Epithelial cell of prostate (primary cell): ENCODE data around the gene TUBGCP2.

Experiments used
- DNase-seq: peaks from one replicate; pipeline ENCODE4 v3.0.0-alpha.2; 2011; ENCODE audit warnings: low read depth, low spot score
- H3K27ac ChIP-seq: fragments of 450-650 bp; 2 replicates; pipeline ENCODE4 v1.5.1; 2017; ENCODE audit warnings: mild to moderate bottlenecking

The TUBGCP2 gene

DNA sequence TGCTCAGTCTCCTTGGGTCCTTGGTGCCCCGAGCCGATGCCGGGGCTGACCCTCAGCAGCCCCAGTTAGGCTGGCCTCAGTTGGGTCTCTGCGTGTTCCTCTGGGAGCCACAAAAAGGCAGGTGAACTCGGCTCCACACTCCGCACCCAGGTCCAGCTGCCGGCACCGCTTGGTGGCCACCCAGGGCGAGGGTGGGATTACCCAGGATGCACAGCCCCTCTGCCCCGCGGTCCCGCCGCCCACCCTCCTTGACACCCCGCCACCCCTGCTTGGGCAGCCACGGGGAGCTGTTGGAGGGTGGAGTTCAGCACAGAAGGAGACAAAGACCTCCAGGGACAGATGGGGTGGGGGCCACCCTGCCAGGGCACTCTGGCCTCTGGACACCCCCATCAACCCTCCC is 53.3 kb downstream of the TUBGCP2 start:
- no peak overlapping the region for H3K27ac ChIP-seq
- no peak for DNase-seq

DNA sequence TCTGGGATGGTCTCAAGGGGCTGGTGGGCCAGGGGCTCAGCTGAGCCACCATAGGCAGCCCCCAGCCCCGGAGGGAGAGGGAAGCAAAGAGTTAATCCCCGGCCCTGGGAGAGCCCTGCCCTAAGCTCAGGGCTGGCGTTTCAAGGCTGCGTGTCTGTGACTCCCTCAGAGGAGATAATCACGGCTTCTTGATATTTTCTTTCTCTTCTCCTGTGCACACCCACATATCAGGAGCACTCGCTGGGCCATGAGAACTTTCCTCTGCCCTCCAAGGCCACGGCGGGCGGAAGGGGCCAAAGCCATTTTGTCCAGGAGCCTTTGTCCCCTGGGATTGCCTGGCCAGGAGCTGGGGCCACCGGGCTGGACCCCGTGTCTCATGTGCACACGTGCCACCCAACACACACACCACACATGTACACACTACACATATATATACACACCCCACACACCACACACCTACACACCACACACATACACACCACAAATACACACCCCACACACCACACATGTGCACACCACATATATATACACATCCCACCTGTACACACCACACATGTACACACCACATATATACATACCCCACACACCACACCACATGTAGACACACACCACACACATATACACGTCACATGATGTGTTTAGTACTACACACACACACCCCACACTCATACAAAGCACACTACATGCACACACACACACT is 54.1 kb downstream of the TUBGCP2 start:
- no peak overlapping the region for H3K27ac ChIP-seq
- DNase-seq, result no peak

DNA sequence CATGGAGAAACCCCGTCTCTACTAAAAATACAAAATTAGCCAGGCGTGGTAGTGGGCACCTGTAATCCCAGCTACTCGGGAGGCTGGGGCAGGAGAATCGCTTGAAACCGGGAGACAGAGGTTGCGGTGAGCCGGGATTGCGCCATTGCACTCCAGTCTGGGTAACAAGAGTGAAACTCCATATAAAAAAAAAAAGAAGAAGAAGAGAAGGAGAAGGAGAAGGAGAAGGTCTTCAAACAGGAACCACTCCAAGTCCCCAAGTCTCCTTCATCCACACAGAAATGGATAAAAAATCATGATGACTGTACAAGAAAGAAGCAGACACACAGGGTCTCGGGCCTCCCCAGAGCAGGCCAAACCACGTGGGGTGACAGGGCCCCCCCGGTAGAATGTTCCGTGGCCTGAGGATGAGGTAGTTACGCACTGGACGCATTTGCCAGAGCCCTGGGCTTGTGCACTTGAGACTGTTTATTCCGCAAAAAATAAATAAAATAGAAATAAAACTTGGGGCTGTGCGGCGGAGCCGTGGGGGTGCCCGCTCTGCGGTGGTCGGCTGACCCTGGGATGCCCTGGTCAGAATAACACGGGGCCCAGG is 55.2 kb downstream of the TUBGCP2 start:
- DNase-seq, result no peak
- H3K27ac ChIP-seq, result no peak overlapping the region

DNA sequence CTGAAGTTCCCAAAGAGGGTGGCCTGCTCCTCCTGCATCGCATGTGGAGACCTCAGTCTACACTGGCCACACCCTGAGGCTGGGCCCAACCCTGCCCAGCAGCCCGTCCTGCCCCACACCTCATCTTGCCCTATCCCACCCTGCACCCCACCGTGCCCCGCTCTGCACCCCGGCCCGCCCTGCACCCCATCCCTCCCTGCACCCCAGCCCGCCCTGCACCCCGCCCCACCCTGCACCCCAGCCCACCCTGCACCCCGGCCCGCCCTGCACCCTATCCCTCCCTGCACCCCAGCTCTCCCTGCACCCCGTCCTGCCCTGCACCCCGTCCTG is 56.5 kb downstream of the TUBGCP2 start:
- H3K27ac ChIP-seq, result no peak overlapping the region
- DNase-seq, result no peak

DNA sequence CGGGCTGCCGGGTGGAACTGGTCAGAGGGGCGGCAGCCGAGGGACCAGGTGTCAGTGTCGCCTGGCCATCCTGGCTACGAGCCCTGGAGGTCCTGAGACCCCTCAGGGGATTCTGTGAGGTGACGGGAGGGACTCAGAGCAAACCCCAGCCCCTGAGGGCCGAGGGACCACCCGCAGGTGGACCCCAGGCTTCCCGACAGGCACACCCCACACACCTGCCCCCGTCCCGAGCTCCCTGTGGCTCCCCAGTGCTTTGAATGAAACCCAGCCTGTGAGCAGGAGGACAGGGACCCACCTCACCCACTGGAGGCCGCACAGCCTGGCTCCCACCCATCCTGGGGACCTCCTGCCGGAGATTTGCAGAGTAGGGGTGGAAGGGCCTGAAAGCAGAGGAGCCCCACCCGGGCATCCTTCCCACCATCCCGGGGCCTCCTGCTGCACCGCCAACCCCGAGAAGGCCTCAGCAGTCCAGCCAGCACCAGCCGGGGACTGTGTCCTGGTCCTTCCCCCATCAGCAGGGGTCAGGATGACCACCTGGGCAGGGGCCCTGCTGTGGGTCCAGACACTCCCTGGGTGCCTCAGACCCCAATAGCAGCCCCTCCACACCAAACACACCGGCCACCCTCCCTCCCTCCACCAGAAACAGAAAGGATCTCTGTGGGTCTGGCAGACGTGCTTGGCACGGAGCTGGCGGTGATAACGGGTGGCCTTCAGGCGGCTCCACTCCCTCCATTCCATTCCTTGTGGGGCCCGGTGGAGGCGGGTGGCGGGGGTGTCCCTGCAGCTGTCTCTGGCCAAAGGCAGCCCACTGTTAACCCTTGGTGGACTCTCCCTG is 57.1 kb downstream of the TUBGCP2 start:
- DNase-seq, result no peak
- H3K27ac ChIP-seq, result no peak overlapping the region

DNA sequence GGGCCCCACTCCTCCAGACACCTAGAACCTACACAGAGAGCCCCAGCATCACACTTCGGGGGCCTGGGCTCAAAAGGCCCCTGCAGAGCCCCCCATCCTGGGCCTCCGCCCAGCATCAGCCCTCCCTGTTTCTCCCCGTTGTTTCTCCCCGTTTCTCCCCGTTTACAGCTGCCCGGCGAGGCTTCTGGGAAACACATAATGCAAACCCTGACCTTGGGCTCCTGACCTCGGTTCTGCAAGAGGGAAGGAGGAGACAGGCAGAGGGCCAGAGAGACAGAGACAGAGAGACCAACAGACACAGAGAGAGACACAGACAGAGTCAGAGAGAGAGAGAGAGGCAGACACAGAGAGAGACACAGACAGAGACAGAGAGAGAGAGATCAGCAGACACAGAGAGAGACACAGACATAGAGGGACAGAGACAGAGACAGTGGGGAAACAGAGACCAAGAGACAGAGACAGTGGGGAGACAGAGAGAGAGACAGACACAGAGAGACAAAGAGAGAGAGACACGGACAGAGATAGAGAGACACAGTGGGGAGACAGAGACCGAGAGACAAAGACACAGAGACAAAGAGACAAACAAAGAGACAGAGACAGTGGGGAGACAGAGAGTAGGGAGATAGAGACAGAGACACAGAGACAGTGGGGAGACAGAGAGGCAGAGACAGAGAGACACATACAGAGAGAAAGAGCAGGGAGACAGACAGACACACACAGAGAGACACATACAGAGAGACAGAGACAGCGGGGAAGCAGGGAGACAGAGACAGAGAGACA is 58.5 kb downstream of the TUBGCP2 start:
- no peak overlapping the region for H3K27ac ChIP-seq
- DNase-seq, result no peak

DNA sequence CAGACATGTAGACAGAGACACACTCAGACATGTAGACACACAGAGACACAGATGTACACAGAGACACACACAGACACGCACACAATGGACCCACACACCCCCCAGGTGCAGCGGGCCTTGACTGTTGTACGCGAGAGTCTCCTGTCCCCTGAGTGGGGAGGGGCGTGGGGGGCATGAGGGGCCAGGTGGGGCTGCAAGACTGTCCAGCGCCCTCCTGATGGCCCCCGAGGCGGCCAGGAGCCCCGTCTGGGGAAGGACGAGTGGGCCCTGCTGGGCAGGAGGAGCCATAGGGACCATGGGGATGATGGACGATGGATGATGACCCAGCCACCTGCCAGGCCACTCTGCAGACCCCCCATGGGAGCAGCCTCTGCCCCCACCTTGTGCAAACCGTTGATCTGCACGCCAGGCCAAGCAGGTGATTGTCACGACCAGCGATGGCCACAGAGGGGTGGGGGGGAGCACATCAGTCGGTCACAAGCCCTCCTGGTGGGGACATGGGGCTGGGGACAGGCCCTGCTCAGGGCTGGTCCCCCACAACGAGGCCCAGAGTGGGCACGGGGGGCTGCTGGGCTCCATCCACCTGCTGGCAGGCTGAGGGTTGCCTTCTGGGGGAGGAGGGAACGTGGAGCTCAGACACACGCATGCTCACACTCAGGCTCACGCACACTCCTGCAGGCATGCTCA is 59.4 kb downstream of the TUBGCP2 start:
- no peak overlapping the region for H3K27ac ChIP-seq
- no peak for DNase-seq

DNA sequence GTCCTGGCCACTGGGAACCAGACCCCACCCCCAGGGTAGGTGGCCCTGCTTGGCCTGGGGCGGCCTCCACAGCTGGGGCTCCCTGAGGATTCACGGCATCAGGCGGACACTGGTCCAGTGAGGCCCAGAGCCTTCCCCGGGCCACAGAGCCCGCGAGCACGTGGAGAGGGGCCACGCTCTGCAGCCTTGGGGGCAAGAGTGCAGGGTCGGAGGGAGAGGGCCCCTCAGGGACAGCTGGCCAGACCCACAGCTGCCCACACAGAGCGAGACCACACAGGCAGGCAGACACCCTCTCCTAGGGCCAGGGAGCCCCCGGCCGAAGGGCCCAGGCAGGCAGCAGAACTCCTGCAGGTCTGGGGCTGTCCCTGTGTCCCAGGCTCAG is 60.3 kb downstream of the TUBGCP2 start:
- H3K27ac ChIP-seq, result no peak overlapping the region
- DNase-seq, result no peak

DNA sequence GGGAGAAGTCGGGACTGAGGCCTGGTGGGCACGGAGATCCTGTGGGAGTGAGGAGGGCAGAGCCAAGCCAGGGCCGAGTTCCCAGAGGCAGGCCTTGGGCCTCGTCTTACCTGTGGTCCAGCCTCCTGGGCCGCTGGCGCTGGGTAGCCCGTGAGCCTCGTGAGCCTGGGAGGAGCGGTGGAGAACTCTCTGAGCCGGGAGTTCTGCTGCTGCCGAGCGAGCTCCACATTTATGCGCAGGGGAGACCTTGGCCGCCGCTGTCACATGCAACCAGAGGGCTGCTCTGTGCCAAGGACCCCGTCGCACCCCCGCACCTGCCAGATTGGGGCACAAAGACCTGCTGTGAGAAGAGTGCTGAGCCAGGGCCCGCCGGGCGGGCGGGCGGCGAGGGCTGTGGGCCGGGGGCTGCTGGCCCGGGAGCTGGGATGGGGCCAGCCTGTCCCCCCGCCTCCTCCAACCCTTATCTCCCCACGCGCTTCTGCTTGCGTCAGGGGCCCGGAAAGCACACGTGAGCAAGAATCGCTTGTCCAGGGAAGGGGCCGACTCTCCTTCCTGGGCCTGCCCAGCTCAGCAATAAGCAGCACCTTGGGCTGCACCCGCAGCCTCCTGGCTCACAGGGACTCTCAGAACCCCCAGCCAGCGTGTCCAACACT is 60.9 kb downstream of the TUBGCP2 start:
- no peak for DNase-seq
- no peak overlapping the region for H3K27ac ChIP-seq

DNA sequence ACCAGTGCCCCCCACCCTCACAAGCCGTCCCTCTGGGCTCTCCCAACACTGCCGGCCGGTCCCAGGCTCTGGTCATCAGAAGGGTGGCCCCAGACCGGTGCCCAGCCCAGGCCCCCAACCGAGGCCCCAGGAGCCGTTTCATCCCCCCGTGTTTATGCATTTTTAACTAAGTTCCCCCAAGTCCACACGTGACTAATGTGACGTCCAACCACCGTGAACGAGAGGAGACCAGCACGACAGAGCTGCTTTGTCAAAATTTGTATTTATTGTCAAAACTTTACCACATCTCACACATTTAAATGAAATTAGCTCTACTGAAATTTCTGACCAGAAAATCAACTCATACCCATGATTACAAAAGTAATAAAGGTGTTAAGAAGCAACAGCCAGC is 62.4 kb downstream of the TUBGCP2 start:
- H3K27ac ChIP-seq, result no peak overlapping the region
- DNase-seq, result no peak

DNA sequence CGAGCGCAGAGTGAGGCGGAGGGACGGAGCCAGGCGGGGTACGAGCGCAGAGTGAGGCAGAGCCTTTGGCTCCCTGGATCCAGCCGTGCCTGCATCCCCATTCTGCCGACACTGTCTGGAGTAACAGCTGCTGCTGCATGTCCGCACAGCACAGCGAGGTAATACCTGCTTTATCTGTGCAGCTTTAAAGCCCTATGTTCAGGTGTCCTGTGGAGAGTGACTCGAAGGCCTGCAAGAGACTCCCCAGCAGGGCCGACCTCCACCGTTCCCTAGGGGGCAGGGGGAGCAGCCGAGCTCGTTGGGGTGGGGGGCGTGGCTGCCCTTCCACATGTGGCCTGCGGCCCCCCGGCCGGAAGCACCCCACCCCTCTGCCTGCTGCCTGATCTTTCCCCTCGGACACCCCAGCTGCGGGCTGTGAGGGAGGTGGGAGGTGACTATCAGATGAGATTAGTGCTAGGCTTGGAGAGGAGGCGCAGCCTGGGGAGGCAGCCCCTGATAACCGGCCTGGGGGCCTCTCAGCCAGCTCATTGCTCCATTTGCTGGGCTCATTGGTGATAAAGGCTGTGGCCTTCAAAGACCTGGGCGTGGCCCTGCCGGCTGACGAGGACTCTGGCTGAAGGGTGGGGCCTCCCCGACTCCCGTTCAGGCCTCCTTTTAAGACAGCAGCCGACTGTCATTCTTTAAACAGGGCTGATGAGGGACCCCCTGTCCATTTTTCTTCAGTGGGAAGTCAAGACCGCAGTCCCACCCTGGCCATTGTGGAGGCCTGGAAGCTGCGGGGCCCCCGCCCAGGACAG is 63.0 kb downstream of the TUBGCP2 start:
- H3K27ac ChIP-seq, result no peak overlapping the region
- no peak for DNase-seq

DNA sequence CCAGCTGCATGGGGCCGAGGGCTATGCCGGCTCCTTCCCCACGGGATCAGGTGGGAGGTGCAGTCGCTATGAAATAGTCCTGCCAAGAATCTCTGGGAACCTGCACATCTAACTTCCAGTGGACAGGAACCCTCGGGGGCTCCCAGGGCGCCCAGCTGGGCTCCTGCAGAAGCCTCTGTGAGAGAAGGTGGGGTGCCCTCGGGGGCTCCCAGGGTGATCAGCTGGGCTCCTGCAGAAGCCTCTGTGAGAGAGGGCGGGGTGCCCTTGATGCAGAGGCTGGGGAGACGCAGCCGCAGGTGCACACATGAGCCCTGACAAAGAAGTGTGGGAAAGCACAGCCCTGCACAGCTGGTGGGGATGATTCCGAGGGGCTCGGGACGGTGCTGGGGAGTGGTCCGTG is 65.1 kb downstream of the TUBGCP2 start:
- no peak for DNase-seq
- H3K27ac ChIP-seq, result no peak overlapping the region

DNA sequence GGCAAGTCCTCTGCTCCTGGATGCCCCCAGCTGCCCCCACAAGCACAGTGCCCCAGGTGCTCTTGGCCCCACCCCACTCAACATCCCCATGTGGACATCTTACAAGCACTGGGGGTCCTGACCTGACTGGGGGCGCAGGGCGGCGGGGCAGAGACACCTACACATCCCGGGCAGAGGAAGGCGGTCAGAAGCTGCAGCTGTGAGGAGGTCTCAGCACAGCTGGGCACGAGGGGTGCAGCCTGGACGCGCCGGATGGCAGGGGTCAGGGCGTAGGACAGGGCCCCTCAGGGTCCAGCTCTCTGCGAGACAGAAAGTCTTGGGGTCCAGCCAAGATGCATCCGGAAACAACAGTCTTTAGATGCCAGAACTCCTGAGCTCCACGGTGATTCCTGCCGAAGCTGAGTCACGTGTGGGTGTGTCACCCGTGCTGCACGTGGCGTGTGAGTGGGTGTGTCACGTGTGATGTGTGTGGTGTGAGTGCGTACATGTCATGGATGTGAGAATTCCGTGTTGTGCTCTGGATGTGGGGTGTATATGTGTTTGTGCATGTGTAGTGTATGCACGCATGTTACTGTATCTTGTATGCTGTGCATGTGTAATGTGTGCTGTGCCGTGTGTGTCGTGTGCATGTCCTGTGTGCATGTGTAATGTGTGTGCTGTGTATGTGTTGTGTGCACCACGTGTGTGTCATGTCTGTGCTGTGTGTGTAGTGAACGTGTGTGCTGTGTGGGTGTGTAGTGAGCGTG is 65.9 kb downstream of the TUBGCP2 start:
- no peak overlapping the region for H3K27ac ChIP-seq
- DNase-seq, result no peak

DNA sequence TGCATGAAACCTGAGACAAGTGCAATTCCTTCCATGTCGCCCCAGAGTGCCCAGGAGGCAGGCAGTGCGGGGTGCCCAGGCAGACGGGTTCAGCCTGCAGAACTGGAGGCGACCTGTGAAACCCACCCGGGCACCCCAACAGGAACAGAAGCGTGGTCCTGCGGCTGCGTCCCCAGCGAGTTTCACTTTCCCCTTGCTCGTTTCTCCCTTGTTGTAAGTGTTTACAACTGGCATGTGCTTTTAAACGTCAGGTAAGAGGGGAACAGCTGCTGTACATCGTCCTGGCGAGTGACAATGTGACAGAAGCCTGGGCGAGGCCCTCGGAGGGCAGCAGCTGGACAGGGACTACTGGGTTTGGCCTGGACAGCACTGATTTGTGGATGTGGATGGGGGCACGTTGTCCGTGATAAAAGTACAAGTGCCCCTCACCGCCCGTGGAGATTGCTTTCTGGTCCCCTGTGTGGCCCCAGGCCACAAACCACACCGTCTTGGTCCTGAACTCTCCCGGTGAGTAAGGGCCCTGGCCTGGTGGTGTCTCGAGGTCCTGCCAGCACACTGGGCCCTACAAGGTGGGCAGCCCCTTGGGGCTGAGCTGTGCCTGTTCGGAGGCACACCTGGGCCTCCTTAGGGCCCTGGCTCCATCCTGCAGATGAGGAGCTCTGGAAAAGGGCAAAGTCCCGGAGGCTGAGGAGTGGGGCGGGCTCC is 67.0 kb downstream of the TUBGCP2 start:
- no peak for DNase-seq
- H3K27ac ChIP-seq, result no peak overlapping the region

DNA sequence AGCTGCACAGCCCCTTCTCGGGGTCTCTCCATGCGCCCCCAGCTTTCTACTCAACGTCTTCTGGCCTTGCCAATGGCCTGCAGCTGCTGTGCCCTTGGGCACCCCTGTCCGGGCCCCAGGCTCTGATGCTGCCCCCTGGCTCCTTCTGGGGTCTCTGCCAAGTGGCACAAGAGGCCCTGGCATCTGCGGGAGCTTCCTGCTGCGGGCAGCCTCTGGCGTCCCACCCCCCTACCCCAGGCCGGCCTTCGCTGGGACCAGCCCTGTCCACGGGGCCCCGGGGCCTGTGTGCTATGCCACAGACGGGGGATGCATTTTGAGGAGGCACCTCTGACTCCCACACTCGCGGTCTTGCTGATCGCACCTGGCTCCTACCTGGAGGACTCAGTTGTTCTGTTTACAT is 68.7 kb downstream of the TUBGCP2 start:
- H3K27ac ChIP-seq, result no peak overlapping the region
- DNase-seq, result no peak

DNA sequence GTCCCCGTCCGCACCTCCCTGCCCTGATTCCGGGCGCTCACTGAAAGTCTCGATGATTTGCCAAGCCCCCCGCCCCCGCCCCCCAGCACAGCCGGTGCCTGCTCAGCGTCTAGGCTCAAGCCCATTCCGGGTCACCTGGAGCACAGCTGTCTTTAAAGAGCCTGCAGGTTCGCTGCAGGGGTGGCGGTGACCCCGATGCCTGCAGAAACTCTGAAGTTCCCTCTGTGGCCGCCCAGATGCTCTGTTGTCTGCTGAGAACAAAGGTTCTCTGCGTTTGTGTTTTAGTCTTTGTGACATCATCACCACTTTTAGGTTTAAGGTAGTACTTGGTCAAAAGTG is 70.2 kb downstream of the TUBGCP2 start:
- H3K27ac ChIP-seq, result no peak overlapping the region
- DNase-seq, result no peak

DNA sequence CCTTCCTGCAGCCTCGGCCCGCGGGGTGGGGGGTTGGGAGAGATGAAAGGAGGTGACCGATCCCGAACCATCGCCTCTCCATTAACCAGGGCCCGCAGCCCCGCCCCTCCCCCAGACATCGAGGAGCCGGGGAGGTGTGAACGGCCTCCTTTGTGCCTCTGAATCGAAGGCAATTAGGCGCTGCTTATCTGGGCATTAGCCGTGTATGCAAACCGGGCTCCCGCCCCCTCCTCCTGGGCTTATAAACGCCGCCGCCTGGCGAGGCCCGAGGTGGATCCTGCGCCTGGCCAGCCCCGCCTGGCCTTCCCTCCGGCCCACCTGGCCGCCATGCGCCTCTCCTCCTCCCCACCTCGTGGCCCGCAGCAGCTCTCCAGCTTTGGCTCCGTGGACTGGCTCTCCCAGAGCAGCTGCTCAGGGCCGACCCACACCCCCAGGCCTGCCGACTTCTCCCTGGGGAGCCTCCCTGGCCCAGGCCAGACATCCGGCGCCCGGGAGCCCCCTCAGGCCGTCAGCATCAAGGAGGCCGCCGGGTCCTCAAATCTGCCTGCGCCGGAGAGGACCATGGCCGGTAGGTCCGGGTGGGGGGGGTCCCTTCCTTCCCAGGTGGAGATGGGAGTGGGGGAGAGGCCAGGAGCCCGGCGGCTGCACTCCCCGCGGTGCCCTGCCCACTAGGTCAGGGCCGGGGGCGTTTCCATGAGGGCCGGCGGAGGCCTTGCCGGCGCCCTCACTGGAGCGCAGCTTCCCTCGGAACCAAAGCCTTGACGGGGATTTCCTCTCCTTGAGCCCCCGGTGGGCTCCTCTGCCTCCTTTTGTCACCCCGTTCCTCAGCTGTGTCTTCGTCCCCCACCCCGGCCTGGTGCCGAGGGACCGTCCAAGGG is 70.8 kb downstream of the TUBGCP2 start, which contains the start of gene VENTX:
TSS of gene VENTX (plus strand) at position 268 of the 878 bp plus-strand sequence. CDS start at position 328, 60 bp downstream.
- DNase-seq, result no peak
- no peak within 1 kb of the TSS for H3K27ac ChIP-seq
